ENCODE measurements around the gene KIAA1671. TPM values are rescaled to one million over a fixed set of nuclear protein-coding genes. Genes with fewer than 3 reads are reported as not detected.

KIAA1671 gene
- total RNA-seq, 4 donors from 2014 or later: 7.6 to 26.1 (median 16.7) TPM

DNA sequence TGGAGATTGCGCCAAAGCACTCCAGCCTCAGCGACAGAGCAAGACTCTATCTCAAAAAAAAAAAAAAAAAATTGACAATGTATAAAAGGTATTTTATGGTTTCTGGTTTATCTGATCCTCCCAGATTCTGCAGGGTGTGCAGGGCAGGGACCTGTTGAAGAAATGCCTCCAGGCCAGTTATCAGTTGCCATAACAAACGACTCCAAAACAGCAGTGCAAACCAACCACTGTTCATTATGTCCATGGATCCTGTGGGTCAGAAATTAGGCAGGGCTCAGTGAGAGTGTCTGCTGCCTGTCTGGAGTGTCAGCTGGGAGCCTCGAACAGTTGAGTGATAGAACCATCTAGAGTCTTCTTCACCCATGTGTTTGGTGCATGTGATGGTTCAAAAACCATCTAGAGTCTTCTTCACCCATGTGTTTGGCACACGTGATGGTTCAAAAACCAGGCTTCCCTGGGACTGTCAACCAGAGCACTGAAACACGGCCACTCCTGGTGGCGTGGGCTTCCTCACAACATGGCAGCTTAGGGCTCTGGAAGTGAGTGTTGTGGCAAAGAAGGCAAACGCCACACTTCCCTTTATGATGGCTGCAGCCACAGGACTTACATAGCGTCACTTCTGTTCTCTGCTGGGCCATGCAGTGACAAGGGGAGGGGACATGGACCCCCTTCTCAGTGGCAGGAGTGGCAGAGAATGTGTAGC, 132.0 kb downstream of the KIAA1671 start:
- TF ChIP-seq POLR2A (IDR thresholded peaks at IDR 0.05): no peak
- TF ChIP-seq CTCF (IDR thresholded peaks at IDR 0.05): no peak
- Histone ChIP-seq H3K36me3 (no peaks in the 10 kb centered on the region), H3K4me3 (no peak overlapping the region), H3K27me3 (no peaks in the 10 kb centered on the region), H3K4me1 (no peaks in the 10 kb centered on the region), H3K9me3 (no peaks in the 10 kb centered on the region), H3K27ac (no peak overlapping the region)
- intact Hi-C loops (cut with DNase I; ENCODE audit: low total_unique reads): no loop called here
- DNase-seq: no peak

DNA sequence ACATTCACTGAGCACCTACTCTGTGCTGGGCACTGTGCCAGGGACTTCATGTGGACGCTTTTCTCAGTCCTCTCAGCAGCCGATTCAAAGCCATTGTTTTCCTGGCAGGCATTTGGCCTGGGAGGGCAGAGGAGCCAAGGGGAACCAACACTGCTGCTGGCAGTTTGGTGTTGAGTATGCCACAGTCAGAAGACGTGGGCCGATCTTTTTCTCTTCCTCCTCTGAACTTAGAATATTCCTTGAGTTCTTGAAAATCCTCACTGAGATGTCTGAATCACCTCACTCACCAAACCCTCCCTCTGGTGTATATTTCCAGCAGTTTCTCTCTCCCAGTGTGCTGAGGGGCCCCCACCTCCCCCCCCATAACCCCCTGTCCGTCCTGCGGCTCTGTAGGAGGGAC, 132.6 kb downstream of the KIAA1671 start:
- Histone ChIP-seq H3K9me3 (no peaks in the 10 kb centered on the region), H3K4me1 (no peaks in the 10 kb centered on the region), H3K27me3 (no peaks in the 10 kb centered on the region), H3K27ac (no peak overlapping the region), H3K4me3 (no peak overlapping the region), H3K36me3 (no peaks in the 10 kb centered on the region)
- DNase-seq: no peak
- TF ChIP-seq POLR2A (IDR thresholded peaks at IDR 0.05) (no peak), CTCF (IDR thresholded peaks at IDR 0.05) (no peak)
- intact Hi-C loops (cut with DNase I; ENCODE audit: low total_unique reads): no loop called here

DNA sequence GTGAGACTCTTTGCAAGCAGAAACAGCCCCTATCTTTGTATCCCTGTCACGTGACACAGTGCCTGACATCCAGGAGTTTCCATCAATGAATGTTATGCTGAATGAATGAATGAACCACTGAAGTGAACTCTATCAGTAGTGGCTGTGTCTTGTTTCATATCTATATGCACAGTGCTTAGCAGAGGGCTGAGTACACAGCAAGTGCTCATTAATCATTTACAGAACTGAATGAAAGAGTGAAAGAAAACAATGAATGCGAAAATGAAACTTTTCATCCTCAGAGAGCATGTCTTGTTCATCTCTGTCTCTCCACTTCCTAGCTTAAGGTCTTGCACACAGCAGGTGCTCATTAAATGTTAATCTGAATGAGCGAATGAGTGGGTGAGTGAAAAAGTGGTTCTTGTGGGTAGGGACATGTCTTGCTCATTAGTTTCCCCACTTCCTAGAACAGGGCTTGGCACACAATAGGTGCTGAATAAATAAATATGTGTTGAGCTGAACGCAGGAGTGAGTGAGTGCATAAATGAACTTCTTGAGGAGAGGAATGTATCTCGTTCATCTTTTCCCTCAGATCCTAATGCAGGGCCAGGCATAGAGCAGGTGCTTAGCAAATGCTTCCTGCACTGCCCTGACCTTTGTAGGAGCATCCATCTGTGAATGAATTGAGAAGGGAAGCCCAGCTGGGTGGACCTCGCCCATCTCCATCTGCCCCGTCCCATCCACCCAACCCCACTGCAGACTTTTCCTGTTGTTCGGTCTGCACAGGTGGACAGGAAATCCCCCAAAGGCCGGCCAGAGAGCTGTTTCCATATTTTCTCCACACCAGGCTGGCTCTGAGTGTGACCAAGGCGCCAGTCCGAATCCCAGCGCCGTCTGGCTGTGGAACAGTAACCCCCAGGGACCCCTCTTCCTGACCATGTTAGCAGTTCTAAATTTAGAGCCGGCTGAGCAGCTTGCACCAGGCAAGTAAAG, 133.7 kb downstream of the KIAA1671 start:
- no peaks in the 10 kb centered on the region for H3K36me3 ChIP-seq
- H3K27me3 ChIP-seq: no peaks in the 10 kb centered on the region
- TF ChIP-seq POLR2A (IDR thresholded peaks at IDR 0.05) (no peak), CTCF (IDR thresholded peaks at IDR 0.05) (no peak)
- peak; percentile 29 to 43 for DNase-seq
- H3K4me3 ChIP-seq: no peak overlapping the region
- intact Hi-C loops (cut with DNase I; ENCODE audit: low total_unique reads): no loop called here
- H3K27ac ChIP-seq: no peak overlapping the region
- no peaks in the 10 kb centered on the region for H3K9me3 ChIP-seq
- H3K4me1 ChIP-seq: no peaks in the 10 kb centered on the region

DNA sequence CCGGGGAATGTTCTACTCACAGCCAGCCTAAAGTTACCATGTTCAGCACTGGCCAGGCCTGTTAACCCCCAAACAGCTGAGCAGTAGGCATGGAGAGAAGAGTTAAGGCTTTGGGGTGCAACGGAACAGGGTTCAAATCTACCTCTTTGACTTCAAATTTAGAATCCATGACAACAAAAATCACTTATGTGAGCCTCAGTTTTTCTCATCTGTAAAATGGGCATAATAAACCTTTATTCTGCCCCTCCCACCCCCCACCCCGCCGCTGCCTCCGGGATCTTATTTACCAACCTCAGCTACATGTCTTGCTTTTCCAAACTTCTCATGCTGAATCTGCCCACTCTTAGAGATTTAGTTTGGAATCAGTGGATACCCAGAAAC, 134.4 kb downstream of the KIAA1671 start:
- H3K27me3 ChIP-seq: no peaks in the 10 kb centered on the region
- no peak overlapping the region for H3K27ac ChIP-seq
- no peaks in the 10 kb centered on the region for H3K9me3 ChIP-seq
- intact Hi-C loops (cut with DNase I; ENCODE audit: low total_unique reads): no loop called here
- no peak for DNase-seq
- H3K36me3 ChIP-seq: no peaks in the 10 kb centered on the region
- H3K4me3 ChIP-seq: no peak overlapping the region
- no peak for TF ChIP-seq POLR2A (IDR thresholded peaks at IDR 0.05)
- TF ChIP-seq CTCF (IDR thresholded peaks at IDR 0.05): no peak
- no peaks in the 10 kb centered on the region for H3K4me1 ChIP-seq
